ENCODE measurements around the gene DDX39B. TPM values are rescaled to one million over a fixed set of nuclear protein-coding genes. Genes with fewer than 3 reads are reported as not detected.
A peak's percentile ranks its signal among the peaks of the same experiment; 100 is the strongest.

Gene DDX39B
- polyA plus RNA-seq, 3 donors: 64.1 to 1,059 (median 67.8) TPM

DNA sequence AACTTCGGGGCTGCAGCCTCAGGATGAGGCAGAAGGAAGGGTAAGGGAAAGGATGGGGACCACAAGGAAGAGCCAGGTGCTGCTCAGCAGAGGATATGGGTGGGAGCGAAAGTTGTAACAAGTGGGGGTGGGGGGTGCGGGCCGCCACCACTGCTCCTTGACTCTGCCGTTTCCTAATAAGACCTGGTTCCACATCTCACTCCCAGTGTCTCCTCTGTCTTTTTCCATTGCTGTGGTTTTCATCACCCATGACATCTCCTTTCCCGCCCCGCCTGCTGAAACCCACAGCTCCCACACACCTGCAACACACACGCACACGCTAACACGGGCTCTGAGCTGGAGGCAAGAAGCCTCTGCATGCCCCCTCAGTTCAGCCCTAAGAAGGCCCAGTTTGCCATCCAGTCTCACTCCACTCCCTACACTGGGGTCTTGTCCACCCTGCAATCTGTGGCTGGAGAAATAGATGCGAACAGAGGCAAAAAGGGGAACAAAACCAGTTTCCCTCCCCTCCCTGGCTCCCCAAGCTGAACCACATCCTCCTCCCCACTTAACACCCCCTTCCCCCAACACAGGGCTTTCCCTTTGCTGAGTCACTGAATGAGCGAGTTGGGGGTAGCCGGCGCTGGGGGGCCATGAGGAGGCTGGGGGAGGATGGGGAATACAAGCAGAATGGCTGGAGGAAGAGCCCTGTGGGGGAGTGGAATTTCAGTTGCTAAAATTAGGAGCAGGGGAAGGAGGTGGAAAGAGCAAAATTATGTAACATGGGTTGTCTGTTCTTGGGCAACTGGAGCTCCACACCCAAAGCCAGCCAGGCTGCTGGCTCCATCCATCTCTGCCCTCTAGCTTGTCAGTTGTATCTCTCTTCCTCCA lies 17.1 kb upstream of the DDX39B start:
- H3K9ac ChIP-seq (ENCODE audit: insufficient read depth, low read length, poor library complexity, severe bottlenecking): peak overlapping the region; percentile 75
- H4K20me1 ChIP-seq (ENCODE audit: insufficient read depth, low read length): no peaks in the 10 kb centered on the region
- peak overlapping the region; percentile 96 to 98 for H3K27ac ChIP-seq (ENCODE audit: low read depth in 1 of 2, low read length in 2 of 2)
- H3K36me3 ChIP-seq (replicated peaks in 1 of 2; ENCODE audit: control insufficient read depth in 1 of 2, insufficient read depth in 2 of 2, low read length in 2 of 2): no peaks in the 10 kb centered on the region
- intact Hi-C loops (cut with micrococcal nuclease): loop anchor here in 1 of 2 donors (2.0 kb wide), 1 partner anchor 28 kb away; the partner anchor contains the start of gene LST1
- H3K27me3 ChIP-seq (ENCODE audit: control insufficient read depth in 2 of 2, insufficient read depth in 2 of 2, low read length in 2 of 2): no peaks in the 10 kb centered on the region
- H2AFZ ChIP-seq (ENCODE audit: insufficient read depth, low read depth, low read length, poor library complexity, severe bottlenecking): peak overlapping the region; percentile 29
- peak overlapping the region; percentile 3 to 66 (median 13) for H3K4me3 ChIP-seq (replicated peaks in 1 of 3; ENCODE audit: low read depth in 2 of 3, low read length in 3 of 3)
- TF ChIP-seq, protein P1, sequence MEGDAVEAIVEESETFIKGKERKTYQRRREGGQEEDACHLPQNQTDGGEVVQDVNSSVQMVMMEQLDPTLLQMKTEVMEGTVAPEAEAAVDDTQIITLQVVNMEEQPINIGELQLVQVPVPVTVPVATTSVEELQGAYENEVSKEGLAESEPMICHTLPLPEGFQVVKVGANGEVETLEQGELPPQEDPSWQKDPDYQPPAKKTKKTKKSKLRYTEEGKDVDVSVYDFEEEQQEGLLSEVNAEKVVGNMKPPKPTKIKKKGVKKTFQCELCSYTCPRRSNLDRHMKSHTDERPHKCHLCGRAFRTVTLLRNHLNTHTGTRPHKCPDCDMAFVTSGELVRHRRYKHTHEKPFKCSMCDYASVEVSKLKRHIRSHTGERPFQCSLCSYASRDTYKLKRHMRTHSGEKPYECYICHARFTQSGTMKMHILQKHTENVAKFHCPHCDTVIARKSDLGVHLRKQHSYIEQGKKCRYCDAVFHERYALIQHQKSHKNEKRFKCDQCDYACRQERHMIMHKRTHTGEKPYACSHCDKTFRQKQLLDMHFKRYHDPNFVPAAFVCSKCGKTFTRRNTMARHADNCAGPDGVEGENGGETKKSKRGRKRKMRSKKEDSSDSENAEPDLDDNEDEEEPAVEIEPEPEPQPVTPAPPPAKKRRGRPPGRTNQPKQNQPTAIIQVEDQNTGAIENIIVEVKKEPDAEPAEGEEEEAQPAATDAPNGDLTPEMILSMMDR (IDR thresholded peaks at IDR 0.05): no peak
- peak overlapping the region; percentile 78 for H3K4me2 ChIP-seq (replicated peaks; ENCODE audit: extremely low read depth, low read length, poor library complexity, severe bottlenecking)
- WGBS (ENCODE audit: insufficient coverage): 0% methylated on average over 9 of the region's 14 CpGs
- Mint-ChIP-seq H3K4me3 (peak overlapping the region; percentile 79 to 81), H3K9me3 (no peaks in the 10 kb centered on the region), H3K27me3 (ENCODE audit: low read depth in 3 of 3) (peaks cover 0 to 2% (median 0%) of the 10 kb centered on the region in 3 donors), H3K27ac (peak overlapping the region; percentile 91 to 98 (median 94)), H3K36me3 (peaks cover 17 to 31% of the 10 kb centered on the region in 2 donors), H3K4me1 (peaks cover 78% of the 10 kb centered on the region)
- H3K4me1 ChIP-seq (ENCODE audit: control insufficient read depth in 1 of 2, insufficient read depth in 2 of 2, low read length in 2 of 2): peaks cover 81 to 82% of the 10 kb centered on the region in 2 donors
- H3K9me3 ChIP-seq (replicated peaks in 1 of 2; ENCODE audit: control insufficient read depth in 1 of 2, insufficient read depth in 1 of 2, low read length in 2 of 2): no peaks in the 10 kb centered on the region
- H3K79me2 ChIP-seq (ENCODE audit: insufficient read depth, low read length): peaks cover 15% of the 10 kb centered on the region
- peak; percentile 89 to 98 (median 94) for DNase-seq

DNA sequence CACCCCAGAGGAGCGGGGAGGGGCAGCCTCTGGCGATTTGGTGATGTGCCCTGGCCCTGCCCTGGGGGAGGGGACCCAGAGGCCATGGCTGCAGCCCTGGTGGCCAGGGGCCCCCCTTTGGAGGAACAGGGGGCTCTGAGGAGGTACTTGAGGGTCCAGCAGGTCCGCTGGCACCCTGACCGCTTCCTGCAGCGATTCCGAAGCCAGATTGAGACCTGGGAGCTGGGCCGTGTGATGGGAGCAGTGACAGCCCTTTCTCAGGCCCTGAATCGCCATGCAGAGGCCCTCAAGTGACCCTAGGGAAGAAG lies 16.5 kb upstream of the DDX39B start:
- Histone ChIP-seq H3K4me2 (replicated peaks; ENCODE audit: extremely low read depth, low read length, poor library complexity, severe bottlenecking) (peak overlapping the region; percentile 78), H3K9ac (ENCODE audit: insufficient read depth, low read length, poor library complexity, severe bottlenecking) (peak overlapping the region; percentile 75)
- peaks cover 15 to 31% of the 10 kb centered on the region in 2 donors for H3K36me3 Mint-ChIP-seq

More for the DNA sequence above, 16.5 kb upstream of the DDX39B start:
- Histone ChIP-seq H3K4me3 (replicated peaks in 1 of 3; ENCODE audit: low read depth in 2 of 3, low read length in 3 of 3) (peak overlapping the region in 2 of 3 experiments; percentile 12 to 66), H3K27ac (ENCODE audit: low read depth in 1 of 2, low read length in 2 of 2) (peak overlapping the region; percentile 96 to 98), H3K4me1 (ENCODE audit: control insufficient read depth in 1 of 2, insufficient read depth in 2 of 2, low read length in 2 of 2) (peaks cover 76% of the 10 kb centered on the region in 2 donors), H3K27me3 (ENCODE audit: control insufficient read depth in 2 of 2, insufficient read depth in 2 of 2, low read length in 2 of 2) (no peaks in the 10 kb centered on the region), H4K20me1 (ENCODE audit: insufficient read depth, low read length) (no peaks in the 10 kb centered on the region), H3K79me2 (ENCODE audit: insufficient read depth, low read length) (peaks cover 17% of the 10 kb centered on the region), H3K9me3 (replicated peaks in 1 of 2; ENCODE audit: control insufficient read depth in 1 of 2, insufficient read depth in 1 of 2, low read length in 2 of 2) (no peaks in the 10 kb centered on the region), H2AFZ (ENCODE audit: insufficient read depth, low read depth, low read length, poor library complexity, severe bottlenecking) (peak overlapping the region; percentile 29), H3K36me3 (replicated peaks in 1 of 2; ENCODE audit: control insufficient read depth in 1 of 2, insufficient read depth in 2 of 2, low read length in 2 of 2) (no peaks in the 10 kb centered on the region)
- intact Hi-C loops (cut with micrococcal nuclease): loop anchor here in 1 of 2 donors (2.0 kb wide), 1 partner anchor 29 kb away; the partner anchor contains the start of gene LST1
- peaks cover 73% of the 10 kb centered on the region for H3K4me1 Mint-ChIP-seq
- TF ChIP-seq, protein P1 (IDR thresholded peaks at IDR 0.05): no peak
- H3K27ac Mint-ChIP-seq: peak overlapping the region; percentile 91 to 98 (median 94)
- H3K27me3 Mint-ChIP-seq (ENCODE audit: low read depth in 3 of 3): peaks cover 0 to 2% (median 0%) of the 10 kb centered on the region in 3 donors
- WGBS (ENCODE audit: insufficient coverage): 67% methylated on average over 7 of the region's 8 CpGs
- no peak for DNase-seq
- H3K4me3 Mint-ChIP-seq: peak overlapping the region; percentile 79 to 81
- no peaks in the 10 kb centered on the region for H3K9me3 Mint-ChIP-seq

All from CD14-positive monocyte (primary cell).